DOHH2 (cell line): ENCODE results near the gene GREM2.

Experiments used
- H3F3A ChIP-seq: fragments of 200-600 bp; sonication (generic), shearing (Covaris generic); 2 replicates; pipeline ENCODE4 v1.6.0; 2016; ENCODE audit warnings: antibody characterized with exemption, mild to moderate bottlenecking; ENCODE audit not compliant: control insufficient read depth, insufficient read depth
- H3K27ac ChIP-seq: fragments of 200-600 bp; sonication (generic); 2 replicates; pipeline ENCODE4 v1.5.1; 2014; ENCODE audit warnings: low read depth, mild to moderate bottlenecking, low read length, moderate library complexity
- H3K27me3 ChIP-seq: fragments of 200-600 bp; sonication (generic); 2 replicates; pipeline ENCODE4 v1.6.1; 2014; ENCODE audit warnings: mild to moderate bottlenecking, low read length, mixed read lengths; ENCODE audit not compliant: control insufficient read depth
- H3K36me3 ChIP-seq: fragments of 200-600 bp; sonication (generic); 2 replicates; pipeline ENCODE4 v1.6.1; 2014; ENCODE audit warnings: mild to moderate bottlenecking, low read length, moderate library complexity, mixed read lengths; ENCODE audit not compliant: control insufficient read depth
- H3K4me1 ChIP-seq: fragments of 200-600 bp; sonication (generic); 2 replicates; pipeline ENCODE4 v1.6.1; 2014; ENCODE audit warnings: mild to moderate bottlenecking, low read length, mixed read lengths; ENCODE audit not compliant: control insufficient read depth
- H3K4me2 ChIP-seq: fragments of 200-600 bp; sonication (generic); 2 replicates; pipeline ENCODE4 v1.6.0; 2014; ENCODE audit warnings: mild to moderate bottlenecking, low read length, moderate library complexity
- H3K4me3 ChIP-seq: fragments of 200-600 bp; sonication (generic); 2 replicates; pipeline ENCODE4 v1.5.1; 2014; ENCODE audit warnings: mild to moderate bottlenecking, low read length, mixed read lengths
- H3K79me2 ChIP-seq: fragments of 200-600 bp; sonication (generic); 2 replicates; pipeline ENCODE4 v1.6.1; 2014; ENCODE audit warnings: mild to moderate bottlenecking, low read length, mixed read lengths; ENCODE audit not compliant: control insufficient read depth
- H3K9me2 ChIP-seq: fragments of 200-600 bp; sonication (generic); replicated peaks from 2 replicates; pipeline ENCODE4 v1.6.1; 2014; ENCODE audit warnings: mild to moderate bottlenecking, low read length, mixed read lengths; ENCODE audit not compliant: control insufficient read depth
- H3K9me3 ChIP-seq: fragments of 200-600 bp; sonication (generic); 2 replicates; pipeline ENCODE4 v1.6.1; 2014; ENCODE audit warnings: antibody characterized with exemption, low read length, mixed read lengths; ENCODE audit not compliant: control insufficient read depth, insufficient read depth
- H4K20me1 ChIP-seq: fragments of 200-600 bp; sonication (generic); 2 replicates; pipeline ENCODE4 v1.6.0; 2014; ENCODE audit warnings: low read depth, mild to moderate bottlenecking, antibody characterized with exemption, low read length, moderate library complexity; ENCODE audit not compliant: control insufficient read depth, insufficient read depth
- CTCF ChIP-seq: fragments of 200-600 bp; sonication (generic); IDR thresholded peaks from one replicate; pipeline ENCODE4 v1.5.1; 2014; ENCODE audit warnings: antibody characterized with exemption, mild to moderate bottlenecking, low read depth, low read length; ENCODE audit not compliant: poor library complexity, severe bottlenecking
- EZH2phosphoT487 ChIP-seq: fragments of 200-600 bp; sonication (generic); IDR thresholded peaks from 2 replicates; pipeline ENCODE4 v1.6.1; 2017; ENCODE audit warnings: borderline replicate concordance, mild to moderate bottlenecking, antibody characterized with exemption, low read length, moderate library complexity, mixed read lengths

Gene GREM2

GRCh38 chr1:240478536-240478935 lies 133.4 kb downstream of the GREM2 start:
- no peak for TF ChIP-seq CTCF
- no peak for TF ChIP-seq EZH2phosphoT487
- no peak overlapping the region for H3K27ac ChIP-seq
- no peak overlapping the region for H3K4me2 ChIP-seq
- H3K4me3 ChIP-seq = no peak overlapping the region
- no peaks in the 10 kb centered on the region for H3K4me1 ChIP-seq
- no peaks in the 10 kb centered on the region for H3F3A ChIP-seq
- H3K79me2 ChIP-seq = no peaks in the 10 kb centered on the region
- H4K20me1 ChIP-seq = no peaks in the 10 kb centered on the region
- H3K27me3 ChIP-seq = no peaks in the 10 kb centered on the region
- H3K36me3 ChIP-seq = no peaks in the 10 kb centered on the region
- no peaks in the 10 kb centered on the region for H3K9me3 ChIP-seq
- H3K9me2 ChIP-seq = no peaks in the 10 kb centered on the region

DNA sequence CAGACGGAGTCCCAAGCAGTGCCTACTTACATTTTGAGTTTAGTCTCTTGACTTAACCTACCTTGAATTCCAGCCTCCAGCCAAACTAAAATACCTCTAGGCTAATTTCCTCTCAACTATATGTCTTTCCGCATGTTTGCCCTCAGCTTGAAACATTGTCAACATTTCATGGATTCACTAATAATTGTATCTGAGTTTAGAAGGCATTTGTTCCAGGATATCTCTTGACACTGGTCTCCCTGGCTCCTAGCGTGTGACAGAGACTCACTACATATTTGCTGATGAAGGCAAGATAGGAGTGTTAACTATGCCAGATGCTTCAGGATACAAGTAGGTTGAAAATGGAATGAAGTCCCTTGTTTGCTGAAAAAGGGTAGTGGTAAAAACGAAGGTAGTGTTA lies 136.1 kb downstream of the GREM2 start:
- Histone ChIP-seq H3K4me2 (no peak overlapping the region), H3K27me3 (no peaks in the 10 kb centered on the region), H4K20me1 (no peaks in the 10 kb centered on the region), H3F3A (no peaks in the 10 kb centered on the region), H3K9me2 (no peaks in the 10 kb centered on the region), H3K9me3 (no peaks in the 10 kb centered on the region), H3K27ac (no peak overlapping the region), H3K4me1 (no peaks in the 10 kb centered on the region), H3K36me3 (no peaks in the 10 kb centered on the region), H3K4me3 (no peak overlapping the region), H3K79me2 (no peaks in the 10 kb centered on the region)
- no peak for TF ChIP-seq EZH2phosphoT487
- no peak for TF ChIP-seq CTCF

GRCh38 chr1:240474133-240474614 lies 137.8 kb downstream of the GREM2 start:
- H3F3A ChIP-seq = no peaks in the 10 kb centered on the region
- no peaks in the 10 kb centered on the region for H3K79me2 ChIP-seq
- H3K27me3 ChIP-seq = no peaks in the 10 kb centered on the region
- no peaks in the 10 kb centered on the region for H4K20me1 ChIP-seq
- H3K4me2 ChIP-seq = no peak overlapping the region
- no peak overlapping the region for H3K4me3 ChIP-seq
- no peak overlapping the region for H3K27ac ChIP-seq
- TF ChIP-seq EZH2phosphoT487 (no peak), CTCF (no peak)
- H3K9me3 ChIP-seq = no peaks in the 10 kb centered on the region
- no peaks in the 10 kb centered on the region for H3K4me1 ChIP-seq
- no peaks in the 10 kb centered on the region for H3K9me2 ChIP-seq
- no peaks in the 10 kb centered on the region for H3K36me3 ChIP-seq
